GM21717 (cell line): ENCODE measurements around the gene KCNE3.

Experiments
- ATAC-seq: cut with Tn5 transposase; IDR thresholded peaks from one replicate; pipeline ENCODE4 v1.9.1; 2021; ENCODE audit warnings: mild to moderate bottlenecking, moderate library complexity; ENCODE audit not compliant: unreplicated experiment

Gene KCNE3

GRCh38 chr11:74471668-74472429, 4.5 kb upstream of the KCNE3 start:
- no peak for ATAC-seq

GRCh38 chr11:74471037-74471436, 3.7 kb upstream of the KCNE3 start:
- no peak for ATAC-seq

GRCh38 chr11:74470526-74470925, 3.2 kb upstream of the KCNE3 start:
- no peak for ATAC-seq

- no peak for ATAC-seq
Measured at GRCh38 chr11:74468936-74469335, 1.6 kb upstream of the KCNE3 start.

- ATAC-seq, result no peak
Measured at GRCh38 chr11:74468521-74468920, 1.2 kb upstream of the KCNE3 start.

GRCh38 chr11:74468058-74468457, 709 bp upstream of the KCNE3 start:
- ATAC-seq, result no peak

GRCh38 chr11:74465291-74465708, 2.0 kb downstream of the KCNE3 start:
- ATAC-seq, result no peak

GRCh38 chr11:74464746-74465145, 2.6 kb downstream of the KCNE3 start:
- no peak for ATAC-seq

- ATAC-seq, result no peak
Measured at GRCh38 chr11:74463216-74463615, 4.1 kb downstream of the KCNE3 start.

- ATAC-seq, result no peak
Measured at GRCh38 chr11:74462631-74463030, 4.7 kb downstream of the KCNE3 start.

- ATAC-seq, result no peak
Measured at GRCh38 chr11:74462009-74462408, 5.3 kb downstream of the KCNE3 start.

- no peak for ATAC-seq
Measured at GRCh38 chr11:74460481-74461154, 6.7 kb downstream of the KCNE3 start.

GRCh38 chr11:74460065-74460464, 7.3 kb downstream of the KCNE3 start:
- ATAC-seq, result no peak

- no peak for ATAC-seq
Measured at GRCh38 chr11:74459584-74459983, 7.8 kb downstream of the KCNE3 start.

- no peak for ATAC-seq
Measured at GRCh38 chr11:74457356-74457755, 10.0 kb downstream of the KCNE3 start.

GRCh38 chr11:74453373-74453975, 13.9 kb downstream of the KCNE3 start:
- ATAC-seq, result no peak

- no peak for ATAC-seq
Measured at GRCh38 chr11:74452366-74452765, 15.0 kb downstream of the KCNE3 start.

- ATAC-seq, result no peak
Measured at GRCh38 chr11:74450318-74450717, 17.0 kb downstream of the KCNE3 start.

GRCh38 chr11:74449369-74449931, 17.9 kb downstream of the KCNE3 start:
- no peak for ATAC-seq

GRCh38 chr11:74447720-74448119, 19.6 kb downstream of the KCNE3 start:
- ATAC-seq, result no peak

GRCh38 chr11:74446532-74446938, 20.8 kb downstream of the KCNE3 start:
- ATAC-seq, result no peak
